Measurements from ENCODE around the gene SESN1.
A peak's percentile ranks its signal among the peaks of the same experiment; 100 is the strongest.
"Not testable (repeated sequence)": the region's sequence is repeated elsewhere in the genome, so short reads cannot be mapped to it uniquely, and the experiment has no call there.

SESN1 gene

GRCh38 chr6:109093732-109094415, 772 bp downstream of the SESN1 start:
- DNase-seq, result peak; percentile 31

DNA sequence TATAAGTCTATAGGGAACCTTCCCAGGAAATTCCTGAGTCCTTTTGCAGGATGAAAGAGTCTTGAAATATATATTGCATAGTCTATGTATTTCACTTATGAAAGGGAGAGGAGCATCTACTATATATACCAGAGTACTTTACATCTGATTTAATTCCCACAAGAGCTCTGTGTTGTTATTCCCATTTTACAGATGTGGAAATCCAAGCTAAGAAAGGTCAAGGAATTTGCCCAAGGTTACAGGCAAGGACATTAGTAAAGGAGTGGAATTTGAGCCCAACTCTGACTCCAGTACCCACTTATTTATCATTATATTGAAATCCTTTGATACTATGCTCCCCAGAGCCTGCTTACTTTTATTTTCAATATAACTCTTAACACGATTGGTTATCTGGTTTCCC, 2.6 kb downstream of the SESN1 start:
- no peak for DNase-seq

- DNase-seq, result no peak
Measured at GRCh38 chr6:109091314-109092024, 3.2 kb downstream of the SESN1 start.

DNA sequence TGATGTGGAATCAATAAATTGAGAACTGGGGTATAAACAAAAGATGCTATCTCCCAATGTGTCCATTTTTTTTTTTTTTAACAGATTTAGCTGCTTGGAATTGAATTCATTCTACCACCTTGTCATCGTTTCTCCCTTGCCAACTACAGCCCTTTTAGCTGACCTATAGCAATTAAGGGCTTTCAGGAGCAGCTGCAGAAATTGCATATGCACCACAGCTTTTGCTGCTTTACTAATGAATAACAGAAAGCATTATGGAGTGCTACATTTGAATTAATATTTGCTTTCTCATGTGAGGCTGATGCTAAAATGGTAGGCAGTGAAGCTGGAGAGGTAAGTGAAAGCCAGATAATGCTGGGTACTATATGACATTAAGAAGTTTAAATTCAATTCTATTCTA, 5.7 kb downstream of the SESN1 start:
- DNase-seq, result no peak

DNA sequence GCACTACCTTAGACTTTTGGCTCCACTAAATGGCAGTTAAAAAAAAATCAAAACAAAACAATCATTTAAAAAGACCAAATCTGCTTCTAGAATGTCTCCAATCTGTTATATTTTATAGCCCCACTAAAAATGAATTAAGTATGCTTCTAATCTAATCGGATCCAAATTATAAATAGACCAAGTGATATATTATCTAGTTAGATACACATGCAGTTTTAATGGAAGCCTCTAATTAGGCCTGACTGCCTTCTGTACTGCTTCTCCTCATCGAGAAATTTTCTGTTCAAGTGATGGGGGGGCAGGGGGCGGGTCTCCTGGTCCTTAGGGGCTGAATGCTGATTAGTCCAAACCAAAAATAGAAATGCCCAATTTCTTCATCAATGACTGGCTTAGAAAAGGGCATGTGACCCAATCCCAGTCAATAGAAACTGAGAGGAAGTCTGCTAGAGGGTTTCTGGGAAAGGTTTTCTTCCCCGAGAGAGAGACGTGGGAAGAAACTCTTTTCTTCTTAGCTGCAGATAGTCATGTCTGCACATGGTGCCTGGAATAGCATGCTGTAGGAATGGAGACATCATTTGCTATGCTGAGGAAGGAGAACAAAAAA, 6.9 kb downstream of the SESN1 start:
- DNase-seq, result no peak

GRCh38 chr6:109084146-109084545, 10.5 kb downstream of the SESN1 start:
- not testable (repeated sequence) for DNase-seq

- no peak for DNase-seq
Measured at GRCh38 chr6:109083657-109084056, 11.0 kb downstream of the SESN1 start.

GRCh38 chr6:109082188-109082577, 12.5 kb downstream of the SESN1 start:
- no peak for DNase-seq

DNA sequence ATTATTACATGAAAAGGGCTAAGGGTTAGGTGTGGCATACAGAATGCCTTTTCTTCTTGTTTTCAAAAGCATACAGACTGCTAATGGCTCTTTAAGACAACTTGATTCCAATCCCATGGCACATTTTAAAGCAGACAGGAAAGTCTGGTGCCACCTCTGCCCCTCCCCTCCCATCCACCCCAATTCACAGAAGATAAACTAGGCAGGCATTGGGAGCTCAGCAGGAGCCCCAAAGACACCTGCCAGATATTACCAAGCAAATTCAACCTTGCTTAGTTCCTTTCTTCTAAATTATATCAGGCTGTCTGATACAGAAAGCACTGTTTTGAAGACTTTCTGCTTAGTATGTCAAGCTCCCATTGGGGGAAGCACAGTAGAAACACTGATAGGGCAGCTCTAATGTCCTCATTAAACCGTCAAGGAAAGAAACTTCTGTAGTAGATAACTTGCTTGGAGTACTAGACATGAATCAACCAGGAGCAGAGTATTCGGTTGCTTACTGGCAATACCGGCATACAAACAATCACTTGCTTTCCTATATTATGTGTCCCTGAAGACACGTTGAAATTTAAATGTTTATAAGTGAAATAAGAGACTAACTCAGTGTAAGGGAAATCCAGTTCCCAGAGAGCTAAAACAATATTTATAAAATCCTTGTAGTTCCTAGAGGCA, 13.0 kb downstream of the SESN1 start:
- DNase-seq, result no peak

DNA sequence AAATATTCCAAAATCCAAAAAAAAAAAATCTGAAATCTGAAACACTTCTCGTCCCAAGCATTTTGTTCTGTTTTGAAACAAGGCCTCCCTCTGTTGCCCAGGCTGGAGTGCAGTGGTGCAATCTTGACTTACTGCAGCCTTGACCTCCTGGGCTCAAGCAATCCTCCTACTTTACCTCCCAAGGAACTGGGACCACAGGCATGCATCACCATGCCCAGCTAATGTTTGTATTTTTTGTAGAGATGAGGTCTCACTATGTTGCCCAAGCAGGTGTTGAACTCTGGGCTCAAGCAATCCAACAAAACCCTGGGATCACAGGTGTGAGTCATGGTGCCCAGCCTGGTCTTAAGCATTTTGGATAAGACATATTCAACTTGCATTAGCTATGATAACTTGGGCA, 13.6 kb downstream of the SESN1 start:
- DNase-seq, result no peak

DNA sequence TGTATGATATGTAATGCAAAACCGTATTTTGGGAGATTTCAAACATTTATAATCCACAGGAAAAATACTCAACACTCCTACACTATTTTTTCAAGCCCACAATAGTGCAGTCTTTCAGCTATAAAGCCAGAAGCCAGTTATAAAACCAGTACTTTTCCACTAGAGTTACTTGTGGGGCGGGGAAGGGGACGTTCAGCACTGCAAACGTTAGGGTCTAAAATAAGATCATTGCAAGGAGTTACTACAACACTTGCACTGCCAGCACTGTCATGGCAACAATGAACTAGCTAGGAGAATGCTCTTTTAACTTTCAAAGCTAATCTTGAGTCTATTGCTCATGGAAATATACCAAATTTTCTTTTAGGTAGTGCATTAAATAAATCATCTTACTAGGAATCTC, 14.7 kb downstream of the SESN1 start:
- no peak for DNase-seq

GRCh38 chr6:109076377-109076776, 18.3 kb downstream of the SESN1 start:
- DNase-seq, result no peak

DNA sequence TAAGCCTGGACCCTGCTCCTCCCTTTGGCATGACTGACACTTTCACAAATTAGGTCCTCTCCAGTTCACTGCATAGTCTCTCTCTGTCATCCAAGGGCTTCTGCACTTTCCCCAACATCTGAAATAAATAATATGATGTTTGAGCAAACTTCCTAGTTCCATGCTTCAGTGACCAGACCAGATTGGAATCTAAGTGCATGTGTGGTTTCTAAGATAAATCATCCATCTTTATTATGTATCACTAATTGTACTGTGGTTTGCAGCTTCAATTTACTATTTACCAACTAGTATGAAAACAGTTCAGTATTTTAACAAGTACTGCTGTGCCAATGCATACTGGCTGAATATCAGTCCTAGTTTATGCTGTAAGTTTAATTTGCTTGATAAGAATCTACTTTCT, 18.7 kb downstream of the SESN1 start:
- DNase-seq, result no peak

- no peak for DNase-seq
Measured at GRCh38 chr6:109074133-109074415, 20.6 kb downstream of the SESN1 start.

- DNase-seq, result peak; percentile 75
Measured at GRCh38 chr6:109073344-109074132, 21.1 kb downstream of the SESN1 start.

- DNase-seq, result no peak
Measured at GRCh38 chr6:109071125-109071917, 23.3 kb downstream of the SESN1 start.

DNA sequence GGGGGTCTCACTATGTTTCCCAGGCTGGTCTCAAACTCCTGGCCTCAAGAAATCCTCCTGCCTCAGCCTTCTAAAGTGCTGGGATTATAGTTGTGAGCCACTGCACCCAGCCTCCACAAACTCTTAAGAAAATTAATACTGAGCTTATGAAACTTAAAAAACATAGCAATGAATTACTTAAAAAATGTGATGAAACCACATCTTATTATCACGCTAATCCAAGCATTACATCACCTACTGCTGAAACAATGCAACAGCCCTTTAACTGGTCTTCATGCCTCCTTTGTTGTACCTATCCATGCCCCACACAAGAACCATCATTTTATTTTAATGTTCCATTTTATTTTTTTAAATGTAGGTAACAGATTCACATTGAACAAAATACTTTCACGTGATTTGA, 24.9 kb downstream of the SESN1 start:
- no peak for DNase-seq

DNA sequence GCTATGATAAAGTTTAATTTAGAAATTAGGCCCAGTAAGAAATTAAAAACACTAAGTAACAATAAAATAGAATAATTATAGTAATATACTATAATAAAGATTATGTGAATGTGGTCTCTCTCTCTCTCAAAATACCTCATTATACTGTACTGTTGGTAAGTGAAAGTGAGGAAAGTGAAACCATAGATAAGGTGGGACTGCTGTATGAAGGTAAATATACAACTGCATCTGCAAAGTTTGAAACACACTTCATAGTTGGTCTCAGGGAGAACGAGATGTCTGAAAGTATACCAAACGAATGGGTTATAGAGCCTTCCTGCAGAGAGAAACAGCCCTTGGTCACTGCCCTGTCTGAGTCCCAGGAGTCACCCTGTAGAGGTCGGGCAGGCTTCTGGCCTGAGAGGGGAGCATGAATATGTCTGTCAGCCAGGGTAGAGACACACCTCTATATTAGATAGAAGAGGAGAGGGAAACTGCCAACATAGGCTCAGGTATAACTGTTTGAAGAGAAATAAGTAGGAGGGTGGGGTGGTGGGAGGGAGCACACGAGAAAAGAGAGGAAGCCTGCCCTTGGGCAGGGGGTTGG, 31.8 kb downstream of the SESN1 start:
- no peak for DNase-seq

GRCh38 chr6:109062216-109062615, 32.4 kb downstream of the SESN1 start:
- DNase-seq, result no peak

- no peak for DNase-seq
Measured at GRCh38 chr6:109060571-109060970, 34.1 kb downstream of the SESN1 start.

- no peak for DNase-seq
Measured at GRCh38 chr6:109059571-109060021, 35.0 kb downstream of the SESN1 start.

GRCh38 chr6:109059153-109059552, 35.5 kb downstream of the SESN1 start:
- no peak for DNase-seq
